OCI-LY1 (cell line): Measurements from ENCODE around the gene GRXCR2.

ENCODE experiments used
- EZH2 ChIP-seq: fragments of 200-600 bp; sonication (generic), shearing (Covaris generic); IDR thresholded peaks from 2 replicates; pipeline ENCODE4 v1.8.0; 2017; ENCODE audit warnings: borderline replicate concordance, mixed run types, mild to moderate bottlenecking, antibody characterized with exemption, low read length, moderate library complexity, mixed read lengths
- TF ChIP-seq, protein P1 (sequence below): fragments of 200-600 bp; sonication (generic), shearing (Covaris generic); IDR thresholded peaks from 2 replicates; pipeline ENCODE4 v1.5.1; 2017; ENCODE audit warnings: mild to moderate bottlenecking, antibody characterized with exemption, low read length, moderate library complexity, mixed read lengths

GRCh38 chr5:145848854-145849253, 24.0 kb downstream of the GRXCR2 start:
- TF ChIP-seq, protein P1, sequence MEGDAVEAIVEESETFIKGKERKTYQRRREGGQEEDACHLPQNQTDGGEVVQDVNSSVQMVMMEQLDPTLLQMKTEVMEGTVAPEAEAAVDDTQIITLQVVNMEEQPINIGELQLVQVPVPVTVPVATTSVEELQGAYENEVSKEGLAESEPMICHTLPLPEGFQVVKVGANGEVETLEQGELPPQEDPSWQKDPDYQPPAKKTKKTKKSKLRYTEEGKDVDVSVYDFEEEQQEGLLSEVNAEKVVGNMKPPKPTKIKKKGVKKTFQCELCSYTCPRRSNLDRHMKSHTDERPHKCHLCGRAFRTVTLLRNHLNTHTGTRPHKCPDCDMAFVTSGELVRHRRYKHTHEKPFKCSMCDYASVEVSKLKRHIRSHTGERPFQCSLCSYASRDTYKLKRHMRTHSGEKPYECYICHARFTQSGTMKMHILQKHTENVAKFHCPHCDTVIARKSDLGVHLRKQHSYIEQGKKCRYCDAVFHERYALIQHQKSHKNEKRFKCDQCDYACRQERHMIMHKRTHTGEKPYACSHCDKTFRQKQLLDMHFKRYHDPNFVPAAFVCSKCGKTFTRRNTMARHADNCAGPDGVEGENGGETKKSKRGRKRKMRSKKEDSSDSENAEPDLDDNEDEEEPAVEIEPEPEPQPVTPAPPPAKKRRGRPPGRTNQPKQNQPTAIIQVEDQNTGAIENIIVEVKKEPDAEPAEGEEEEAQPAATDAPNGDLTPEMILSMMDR: no peak
- TF ChIP-seq EZH2: no peak
